Ureter (tissue), 1 donor: ENCODE results near the gene ASTN2. TPM values are rescaled to one million over a fixed set of nuclear protein-coding genes. Genes with fewer than 3 reads are reported as not detected.

Source experiments
- DNase-seq: peaks from one replicate; pipeline ENCODE4 v3.0.0-alpha.2; 2020; ENCODE audit warnings: low spot score
- total RNA-seq: library from RNA; stranded (reverse); gene quantifications from one replicate; pipeline ENCODE4 v1.2.4, GENCODE V29; 2023
- donor health status: DM: yes; HTN: yes; CAD: no.

The ASTN2 gene
- total RNA-seq, 1 donor from 2014 or later, result 19.6 TPM

GRCh38 chr9:116572095-116572748 is 842.6 kb downstream of the ASTN2 start:
- DNase-seq, result peak; percentile 90

DNA sequence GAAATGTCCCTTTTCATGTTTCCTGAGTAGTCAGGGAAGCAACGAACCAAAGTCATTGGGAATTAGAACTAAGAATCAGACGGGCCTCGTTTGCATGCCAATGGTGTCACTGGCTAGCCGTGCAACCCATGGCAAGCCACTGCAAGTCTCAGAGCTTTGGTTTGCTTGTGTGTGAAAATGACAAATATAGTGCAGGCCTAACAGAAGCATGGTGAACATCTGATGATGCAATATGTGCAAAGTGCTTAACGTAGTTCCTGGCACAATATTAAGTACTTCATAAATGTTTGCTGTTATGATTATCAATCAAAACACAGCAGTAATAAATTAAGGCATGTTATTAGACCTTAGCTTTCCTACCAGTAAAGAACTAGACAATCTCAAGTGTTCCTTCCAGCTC is 845.7 kb downstream of the ASTN2 start:
- DNase-seq, result no peak

- DNase-seq, result no peak
Measured at GRCh38 chr9:116566677-116567488, 848.0 kb downstream of the ASTN2 start.

- DNase-seq, result no peak
Measured at GRCh38 chr9:116565986-116566385, 848.9 kb downstream of the ASTN2 start.

- DNase-seq, result no peak
Measured at GRCh38 chr9:116564266-116564793, 850.5 kb downstream of the ASTN2 start.

- no peak for DNase-seq
Measured at GRCh38 chr9:116558818-116559540, 855.9 kb downstream of the ASTN2 start.

- DNase-seq, result no peak
Measured at GRCh38 chr9:116558035-116558434, 856.8 kb downstream of the ASTN2 start.

DNA sequence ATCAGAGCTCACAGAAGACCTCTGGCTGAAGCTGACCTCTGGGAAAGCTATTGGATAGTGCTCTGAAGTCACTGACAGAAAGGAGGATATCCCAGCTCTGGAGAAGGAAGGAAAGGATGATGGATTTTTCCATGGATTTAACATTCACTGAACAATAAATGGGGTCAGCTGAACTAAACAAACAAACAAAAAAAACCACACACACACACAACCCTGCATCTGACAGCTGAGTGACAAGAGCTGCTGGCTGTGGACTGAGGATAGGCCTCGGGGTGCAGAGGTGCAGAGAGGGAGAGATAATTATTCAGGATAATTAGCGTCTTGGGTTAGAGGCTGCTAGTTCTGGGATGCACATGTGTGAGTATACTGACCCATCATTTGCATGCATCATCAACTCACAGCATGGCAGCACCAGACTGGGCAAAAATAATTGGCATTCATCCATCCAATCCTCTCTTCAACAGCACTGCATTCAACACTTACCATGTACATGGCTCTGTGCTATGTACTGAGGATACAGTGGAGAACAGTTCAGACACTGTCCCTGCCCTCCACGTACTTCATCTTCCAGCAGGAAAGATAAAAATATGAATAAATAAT is 859.2 kb downstream of the ASTN2 start:
- no peak for DNase-seq

GRCh38 chr9:116555119-116555518 is 859.7 kb downstream of the ASTN2 start:
- DNase-seq, result no peak

DNA sequence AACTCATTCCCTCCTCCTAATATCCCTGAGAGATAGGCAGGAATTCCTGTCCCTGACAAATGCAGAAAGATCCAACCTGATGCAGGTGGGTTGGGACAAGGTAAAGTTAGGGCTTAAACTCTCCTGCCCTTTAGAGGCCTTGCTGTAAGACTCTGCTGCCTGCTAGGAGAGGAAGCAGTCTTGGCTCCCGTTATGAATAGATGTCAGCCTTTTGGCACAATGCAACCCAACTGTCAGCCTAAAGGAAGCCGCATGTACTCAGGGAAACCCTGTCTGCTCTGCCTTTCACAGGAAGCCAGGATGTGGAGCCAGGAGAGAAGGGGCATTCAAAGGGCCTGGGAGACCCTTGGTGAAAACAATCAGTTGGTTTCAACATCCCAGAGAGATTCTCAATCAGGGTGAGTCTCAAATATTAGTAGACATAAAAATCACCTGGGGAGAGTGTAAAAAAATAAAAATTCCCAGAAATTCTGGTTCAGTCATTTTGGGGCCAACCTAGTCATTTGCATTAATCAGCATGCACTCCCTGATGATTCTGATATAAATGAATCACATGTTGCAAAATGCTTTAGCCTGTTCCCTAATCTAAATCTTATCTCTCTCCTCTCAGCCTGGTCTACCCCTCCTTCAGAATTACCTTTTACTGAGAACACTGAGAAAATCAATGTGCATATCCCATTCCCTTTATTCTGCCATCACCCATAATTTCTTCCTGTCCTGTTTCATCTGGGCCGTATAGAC is 864.0 kb downstream of the ASTN2 start:
- no peak for DNase-seq

GRCh38 chr9:116549786-116550660 is 864.8 kb downstream of the ASTN2 start:
- DNase-seq, result no peak

GRCh38 chr9:116549061-116549664 is 865.7 kb downstream of the ASTN2 start:
- peak; percentile 73 for DNase-seq

DNA sequence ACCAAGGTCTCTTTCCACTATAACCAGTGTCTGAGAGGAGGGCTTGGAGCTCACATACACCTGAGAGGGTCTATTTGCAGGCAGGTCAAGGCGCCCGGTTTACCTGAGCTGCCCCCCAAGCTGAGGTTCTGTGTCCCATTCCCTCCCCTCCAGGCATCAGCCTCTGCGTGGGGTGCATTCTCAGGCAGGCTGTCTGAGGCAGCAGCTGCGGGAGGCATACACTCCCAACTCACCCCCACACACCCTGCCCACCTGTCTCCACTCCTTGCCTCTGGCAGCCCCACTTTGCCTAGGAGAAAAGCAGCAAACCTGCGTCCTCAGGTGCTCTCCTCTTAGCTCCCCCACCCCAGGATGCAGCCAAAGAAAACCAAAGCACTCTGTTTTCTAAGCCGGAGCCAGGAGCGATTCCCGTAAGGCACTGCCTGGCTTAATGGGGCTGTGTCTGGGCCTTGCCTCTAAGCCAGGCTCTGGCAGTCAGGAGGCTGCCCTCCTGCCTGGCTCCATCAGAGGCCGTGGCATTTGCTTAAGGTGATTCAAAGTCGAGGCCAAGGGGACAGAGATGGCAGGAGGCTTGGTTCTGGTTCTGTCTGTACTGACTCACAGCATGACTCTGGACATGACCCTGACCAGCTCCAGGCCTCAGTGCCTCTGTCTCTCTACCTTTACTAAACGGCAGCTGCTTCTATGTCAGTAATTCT is 867.0 kb downstream of the ASTN2 start:
- no peak for DNase-seq

GRCh38 chr9:116546711-116547581 is 867.9 kb downstream of the ASTN2 start:
- DNase-seq, result no peak

DNA sequence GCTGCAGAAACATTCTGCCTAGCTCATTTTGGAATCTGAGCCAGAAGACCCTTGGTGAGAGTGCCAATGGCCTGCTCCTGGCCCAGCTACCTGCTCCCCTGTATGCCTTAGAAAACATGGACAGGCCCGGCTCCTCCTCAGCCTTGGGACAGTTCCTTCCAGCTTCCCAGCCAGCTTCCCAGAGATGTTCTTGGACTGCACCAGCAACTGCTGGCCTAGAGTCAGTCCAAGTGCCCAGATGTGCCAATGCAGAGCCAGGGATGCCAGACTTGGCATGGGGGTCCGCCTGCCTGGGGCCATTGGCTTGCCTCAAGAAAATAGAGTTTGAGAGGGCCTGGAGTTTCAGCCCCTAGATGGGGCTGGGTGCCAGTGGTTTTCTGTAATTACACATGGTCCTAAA is 870.0 kb downstream of the ASTN2 start:
- no peak for DNase-seq

- no peak for DNase-seq
Measured at GRCh38 chr9:116543731-116544400, 871.0 kb downstream of the ASTN2 start.

DNA sequence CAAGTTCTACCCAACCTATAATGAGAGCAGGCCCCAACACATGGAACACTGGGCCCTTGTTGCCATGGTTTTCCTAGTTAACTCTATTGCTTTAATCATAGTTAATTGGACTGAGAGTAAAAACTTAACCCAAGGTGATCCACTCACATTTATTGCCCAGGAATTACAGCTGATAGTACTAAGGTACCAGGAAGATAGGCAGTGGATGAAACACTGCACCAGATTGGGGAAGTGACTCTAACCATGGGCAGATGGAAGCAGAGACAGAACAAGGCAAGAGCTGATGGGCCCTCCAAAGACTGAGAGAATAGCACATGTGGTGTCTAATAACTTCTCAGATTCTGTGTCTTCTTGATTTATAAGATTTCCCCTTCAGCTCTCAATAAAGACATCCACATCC is 873.5 kb downstream of the ASTN2 start:
- no peak for DNase-seq

DNA sequence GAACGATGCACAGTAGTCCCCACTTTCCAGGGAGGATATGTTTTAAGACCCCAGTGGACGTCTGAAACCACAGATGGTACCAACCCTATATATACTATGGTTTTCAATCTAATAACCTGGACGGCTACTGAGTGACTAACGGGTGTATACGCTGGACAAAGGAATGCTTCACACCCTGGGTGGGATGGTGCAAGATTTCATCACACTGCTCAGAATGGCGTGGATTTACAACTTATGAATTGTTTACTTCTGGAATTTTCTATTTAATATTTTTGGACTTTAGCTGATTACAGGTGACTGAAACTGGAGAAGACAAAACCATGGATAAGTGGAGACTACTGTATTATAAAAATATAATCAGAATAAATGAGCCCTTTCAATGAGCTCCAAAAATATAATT is 875.3 kb downstream of the ASTN2 start:
- no peak for DNase-seq
